Vagina (tissue), 2 donors: Measurements from ENCODE around the gene MAT1A. TPM values are rescaled to one million over a fixed set of nuclear protein-coding genes. Genes with fewer than 3 reads are reported as not detected.
A peak's percentile ranks its signal among the peaks of the same experiment; 100 is the strongest.

ENCODE experiments used
- DNase-seq, 2 donors: peaks; one replicate each; pipeline ENCODE4 v3.0.0-alpha.2; 2017; ENCODE audit errors: extremely low spot score in 2 of 2
- H3K27ac ChIP-seq: fragments of 200-600 bp; sonication (generic); one replicate; pipeline ENCODE4 v1.5.1; 2019
- H3K27me3 ChIP-seq: fragments of 200-600 bp; sonication (generic); one replicate; pipeline ENCODE4 v1.5.1; 2019
- H3K36me3 ChIP-seq, 2 donors: fragments of 200-600 bp; sonication (generic); one replicate each; pipeline ENCODE4 v1.5.1; 2017 to 2019
- H3K4me1 ChIP-seq: fragments of 200-600 bp; sonication (generic); one replicate; pipeline ENCODE4 v1.5.1; 2019
- H3K4me3 ChIP-seq, 2 donors: fragments of 200-600 bp; sonication (generic); 1 replicate in 1 of 2; 2 replicates in 1 of 2; pipeline ENCODE4 v1.5.1; 2016 to 2019
- H3K9me3 ChIP-seq: fragments of 200-600 bp; sonication (generic); one replicate; pipeline ENCODE4 v1.5.1; 2019
- CTCF ChIP-seq, 3 experiments: fragments of 450-650 bp in 2 of 3; fragments of 200-600 bp in 1 of 3; sonication (generic) in 1 of 3; IDR thresholded peaks; one replicate each; pipeline ENCODE4 v1.5.1; 2017 to 2019; ENCODE audit warnings: antibody characterized with exemption in 3 of 3, mild to moderate bottlenecking in 2 of 3, moderate library complexity in 2 of 3
- POLR2A ChIP-seq, 2 donors: fragments of 450-650 bp; IDR thresholded peaks; one replicate each; pipeline ENCODE4 v1.6.1; 2017; ENCODE audit warnings: antibody characterized with exemption in 2 of 2, mild to moderate bottlenecking in 2 of 2, moderate library complexity in 2 of 2
- POLR2AphosphoS5 ChIP-seq, 2 donors: sonication (generic); formaldehyde crosslinking; IDR thresholded peaks; one replicate each; pipeline ENCODE4 v1.9.0; 2017; ENCODE audit warnings: antibody characterized with exemption in 2 of 2, mild to moderate bottlenecking in 2 of 2, low read depth in 1 of 2; ENCODE audit not compliant: insufficient read depth in 1 of 2
- intact Hi-C: fragments of 100-400 bp; cut with DNase I; formaldehyde crosslinking; loops from one replicate; pipeline ENCODE4 v1.15.1; 2023
- total RNA-seq: library from RNA; depleted of rRNA; stranded (reverse); fragments of >200 nt; gene quantifications from one replicate; pipeline ENCODE4 v1.2.3, GENCODE V29; 2016

MAT1A gene
- total RNA-seq, 1 donor from 2014 or later = not detected

DNA sequence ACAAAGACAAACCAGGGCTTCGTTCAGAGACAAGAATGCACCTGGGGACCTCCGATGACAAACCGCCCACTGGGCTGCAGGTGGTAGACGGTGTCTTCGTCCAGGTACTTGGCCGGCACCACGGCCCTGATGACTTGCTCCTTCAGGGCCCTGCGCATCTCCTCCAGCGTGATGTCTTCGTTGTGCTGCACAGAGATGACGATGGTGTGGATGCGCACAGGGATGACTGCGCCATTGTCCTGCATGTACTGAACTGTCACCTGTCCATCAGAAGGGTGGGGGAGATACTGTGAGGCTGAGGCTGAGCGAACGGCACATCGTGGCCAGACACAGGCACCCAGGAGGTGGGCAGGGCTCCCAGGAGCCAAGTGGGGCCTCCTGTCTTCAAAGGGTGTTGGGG is 13.1 kb downstream of the MAT1A start:
- DNase-seq = peak; percentile 71 to 74
- H3K9me3 ChIP-seq = no peaks in the 10 kb centered on the region
- no peak for TF ChIP-seq POLR2A (IDR thresholded peaks at IDR 0.05)
- no peak for TF ChIP-seq CTCF (IDR thresholded peaks at IDR 0.05)
- TF ChIP-seq POLR2AphosphoS5 (IDR thresholded peaks at IDR 0.05; ENCODE audit: insufficient read depth in 1 of 2, low read depth in 1 of 2) = no peak
- no peaks in the 10 kb centered on the region for H3K4me1 ChIP-seq
- intact Hi-C loops = no loop called here
- H3K4me3 ChIP-seq = no peak overlapping the region
- H3K27ac ChIP-seq = no peak overlapping the region
- H3K36me3 ChIP-seq = no peaks in the 10 kb centered on the region
- H3K27me3 ChIP-seq = no peaks in the 10 kb centered on the region

- no peaks in the 10 kb centered on the region for H3K36me3 ChIP-seq
- DNase-seq = peak; percentile 69 to 91
- H3K4me3 ChIP-seq = no peak overlapping the region
- TF ChIP-seq POLR2A (IDR thresholded peaks at IDR 0.05) (no peak), CTCF (IDR thresholded peaks at IDR 0.05) (no peak), POLR2AphosphoS5 (IDR thresholded peaks at IDR 0.05; ENCODE audit: insufficient read depth in 1 of 2, low read depth in 1 of 2) (no peak)
- H3K9me3 ChIP-seq = no peaks in the 10 kb centered on the region
- intact Hi-C loops = no loop called here
- no peak overlapping the region for H3K27ac ChIP-seq
- H3K27me3 ChIP-seq = no peaks in the 10 kb centered on the region
- no peaks in the 10 kb centered on the region for H3K4me1 ChIP-seq
Measured at GRCh38 chr10:80275756-80276155, 13.7 kb downstream of the MAT1A start.

- intact Hi-C loops = no loop called here
- DNase-seq = peak; percentile 49 to 64
- Histone ChIP-seq H3K9me3 (no peaks in the 10 kb centered on the region), H3K4me1 (no peaks in the 10 kb centered on the region), H3K27me3 (no peaks in the 10 kb centered on the region), H3K4me3 (no peak overlapping the region), H3K27ac (no peak overlapping the region), H3K36me3 (no peaks in the 10 kb centered on the region)
- TF ChIP-seq CTCF (IDR thresholded peaks at IDR 0.05) (no peak), POLR2AphosphoS5 (IDR thresholded peaks at IDR 0.05; ENCODE audit: insufficient read depth in 1 of 2, low read depth in 1 of 2) (no peak)
Measured at GRCh38 chr10:80275135-80275498, 14.3 kb downstream of the MAT1A start.

DNA sequence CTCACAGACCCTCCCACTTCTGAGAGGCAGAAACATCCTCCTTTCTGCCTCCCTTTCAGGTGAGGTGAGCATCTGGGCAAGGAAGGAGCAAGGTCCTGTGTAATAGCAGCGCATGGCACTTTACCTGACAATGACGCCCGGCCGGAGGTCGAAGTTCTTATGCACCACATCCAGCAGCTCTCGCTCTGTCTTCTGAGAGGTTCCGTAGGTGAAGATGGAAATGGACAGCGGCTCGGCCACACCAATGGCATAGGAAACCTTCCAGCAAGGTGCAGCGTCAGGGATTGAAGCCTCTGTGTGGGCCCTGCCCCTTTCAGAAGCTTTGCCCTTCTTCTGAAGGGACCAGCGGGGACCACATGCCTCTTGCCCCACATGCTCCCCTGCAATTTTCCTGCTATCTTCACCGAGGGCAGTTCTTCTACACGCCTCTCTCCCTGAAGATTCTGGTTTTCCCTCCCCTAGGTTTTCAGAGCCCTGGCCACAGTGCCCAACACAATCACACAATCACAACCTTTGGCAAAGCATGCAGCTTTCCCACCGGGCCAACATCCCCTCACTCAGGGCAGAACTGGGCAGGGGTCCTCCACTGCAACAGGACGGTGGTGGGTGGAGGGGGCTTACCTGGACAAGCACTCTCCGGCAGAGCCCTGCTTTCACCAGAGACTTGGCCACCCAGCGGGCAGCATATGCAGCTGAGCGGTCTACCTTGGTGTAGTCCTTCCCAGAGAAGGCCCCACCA is 14.9 kb downstream of the MAT1A start:
- intact Hi-C loops = no loop called here
- no peak overlapping the region for H3K4me3 ChIP-seq
- no peaks in the 10 kb centered on the region for H3K4me1 ChIP-seq
- H3K27me3 ChIP-seq = no peaks in the 10 kb centered on the region
- H3K36me3 ChIP-seq = no peaks in the 10 kb centered on the region
- no peaks in the 10 kb centered on the region for H3K9me3 ChIP-seq
- TF ChIP-seq CTCF (IDR thresholded peaks at IDR 0.05) = no peak
- TF ChIP-seq POLR2A (IDR thresholded peaks at IDR 0.05) = no peak
- TF ChIP-seq POLR2AphosphoS5 (IDR thresholded peaks at IDR 0.05; ENCODE audit: insufficient read depth in 1 of 2, low read depth in 1 of 2) = no peak
- DNase-seq = peak in 1 of 2 donors; percentile 64
- H3K27ac ChIP-seq = no peak overlapping the region

- H3K9me3 ChIP-seq = no peaks in the 10 kb centered on the region
- intact Hi-C loops = no loop called here
- H3K27me3 ChIP-seq = no peaks in the 10 kb centered on the region
- TF ChIP-seq CTCF (IDR thresholded peaks at IDR 0.05) (no peak), POLR2A (IDR thresholded peaks at IDR 0.05) (no peak), POLR2AphosphoS5 (IDR thresholded peaks at IDR 0.05; ENCODE audit: insufficient read depth in 1 of 2, low read depth in 1 of 2) (no peak)
- no peak overlapping the region for H3K27ac ChIP-seq
- DNase-seq = peak in 1 of 2 donors; percentile 72
- H3K4me3 ChIP-seq = no peak overlapping the region
- no peaks in the 10 kb centered on the region for H3K4me1 ChIP-seq
- H3K36me3 ChIP-seq = no peaks in the 10 kb centered on the region
Measured at GRCh38 chr10:80273523-80274170, 15.8 kb downstream of the MAT1A start.
